Effector CD8-positive, alpha-beta T cell (primary cell): ENCODE results near the gene HOXC12.

ENCODE experiments used
- DNase-seq: peaks from one replicate; lab custom pipeline; 2025; lab: John Stamatoyannopoulos, UW

The HOXC12 gene

DNA sequence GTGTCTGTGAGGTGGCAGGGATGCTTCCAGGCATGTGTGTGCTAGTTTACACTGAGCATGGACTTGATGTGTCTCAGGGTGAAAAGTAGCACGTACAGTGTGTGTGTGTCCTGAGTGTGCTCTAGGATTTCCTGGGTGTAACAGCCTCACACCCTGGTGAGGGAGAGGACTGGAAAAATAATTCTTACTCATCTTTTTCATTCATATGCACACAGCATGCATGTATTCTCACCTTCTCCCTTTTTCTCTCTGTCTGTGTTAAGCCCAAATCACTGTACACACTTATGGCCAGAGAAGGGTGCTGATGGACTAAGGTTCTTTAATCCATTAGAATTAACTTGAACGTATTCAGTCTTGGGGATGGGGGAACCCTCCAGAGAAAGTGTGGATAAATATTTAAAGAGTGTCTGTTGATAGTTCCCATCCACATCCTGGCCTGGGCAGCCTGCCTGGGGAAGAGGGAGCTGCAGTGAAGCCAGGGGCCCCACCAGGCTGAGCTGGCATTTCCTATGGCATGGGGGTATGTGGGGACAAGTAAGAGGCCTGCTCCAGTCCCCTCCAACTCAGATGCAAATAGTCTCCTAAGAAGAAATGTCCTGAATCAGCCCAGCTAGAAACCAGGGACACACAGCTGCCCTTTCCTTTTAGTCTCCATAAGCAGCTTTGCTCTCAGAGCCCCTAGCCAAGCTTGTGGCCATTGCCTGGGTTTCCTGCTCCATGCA lies 53.0 kb downstream of the HOXC12 start:
- no peak for DNase-seq

DNA sequence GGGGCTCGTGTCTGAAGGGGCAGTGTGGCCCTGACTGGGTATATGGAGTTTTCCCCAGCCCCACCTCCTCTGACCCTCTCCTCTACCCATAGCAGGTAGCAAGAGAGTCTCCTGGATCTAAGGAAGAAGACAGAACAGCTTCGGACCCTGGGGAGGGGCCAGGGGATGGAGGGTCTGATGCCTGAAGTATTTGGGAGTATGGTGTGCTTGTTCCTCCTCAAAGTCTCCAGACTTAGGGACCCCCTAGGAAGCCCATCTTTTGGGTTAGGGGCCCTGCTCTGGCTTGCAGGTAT lies 53.5 kb downstream of the HOXC12 start:
- DNase-seq, result no peak
